PFSK-1 (cell line): ENCODE results near the gene USH1C.

Experiments used
- POLR2AphosphoS5 ChIP-seq: IDR thresholded peaks from 2 replicates; pipeline ENCODE4 v1.6.1; 2012; ENCODE audit warnings: low read depth, mild to moderate bottlenecking, control low read depth, low read length, moderate library complexity
- TAF1 ChIP-seq: IDR thresholded peaks from 2 replicates; pipeline ENCODE4 v1.6.1; 2012; ENCODE audit warnings: low read length, control low read depth, borderline replicate concordance; ENCODE audit not compliant: insufficient read depth

GRCh38 chr11:17508306-17508705, 35.9 kb downstream of the USH1C start:
- TF ChIP-seq TAF1 (no peak), POLR2AphosphoS5 (no peak)
